ENCODE measurements around the gene TATDN3.

- TF ChIP-seq CTCF (IDR thresholded peaks at IDR 0.05) (no peak), POLR2A (IDR thresholded peaks at IDR 0.05) (no peak)
These were observed 25.0 kb downstream of the TATDN3 start for GRCh38 chr1:212816567-212817278.
